PC-3 (cell line): ENCODE results near the gene SLC16A7. TPM values are rescaled to one million over a fixed set of nuclear protein-coding genes. Genes with fewer than 3 reads are reported as not detected.
A peak's percentile ranks its signal among the peaks of the same experiment; 100 is the strongest.
"Not testable (repeated sequence)": the region's sequence is repeated elsewhere in the genome, so short reads cannot be mapped to it uniquely, and the experiment has no call there.

Source experiments
- ATAC-seq: fragments of 200-7000 bp; cut with Tn5 transposase; 2 replicates; pipeline ENCODE4 v1.9.1; 2020; ENCODE audit warnings: mild to moderate bottlenecking, moderate library complexity
- BruUV-seq: library from RNA; stranded (reverse); fragments of 400-500 nt; replicated peaks from 2 replicates; lab custom pipeline; 2021; lab: Mats Ljungman, UMichigan
- CTCF ChIA-PET: fragments of 300-600 bp; sonication (Branson Sonifier 250); formaldehyde crosslinking; loops from one replicate; lab custom pipeline; 2022; ENCODE audit warnings: antibody characterized with exemption; lab: Charles Lee
- POLR2A ChIA-PET: fragments of 300-600 bp; sonication (Branson Sonifier 250); formaldehyde crosslinking; loops from one replicate; lab custom pipeline; 2022; ENCODE audit warnings: antibody characterized with exemption; ENCODE audit not compliant: unreplicated experiment; lab: Charles Lee
- DNase-seq: peaks from one replicate; pipeline ENCODE4 v3.0.0-alpha.2; 2015
- H2AFZ ChIP-seq: fragments of 300-600 bp; sonication (generic); 2 replicates; pipeline ENCODE4 v1.6.0; 2016; ENCODE audit warnings: antibody characterized with exemption, low read length
- H3F3A ChIP-seq: fragments of 300-600 bp; sonication (generic); one replicate; pipeline ENCODE4 v1.6.0; 2017; ENCODE audit warnings: antibody characterized with exemption, low read length, control low read depth, mild to moderate bottlenecking; ENCODE audit not compliant: unreplicated experiment
- H3K27ac ChIP-seq: fragments of 300-600 bp; sonication (generic); 2 replicates; pipeline ENCODE4 v1.5.1; 2016; ENCODE audit warnings: mild to moderate bottlenecking, low read length
- H3K27me3 ChIP-seq: fragments of 300-600 bp; sonication (generic); 2 replicates; pipeline ENCODE4 v1.6.1; 2016; ENCODE audit warnings: low read length, mixed read lengths
- H3K36me3 ChIP-seq: fragments of 300-600 bp; sonication (generic); 2 replicates; pipeline ENCODE4 v1.6.1; 2016; ENCODE audit warnings: low read depth, mixed run types, low read length, mixed read lengths
- H3K4me1 ChIP-seq: fragments of 300-600 bp; sonication (generic); 2 replicates; pipeline ENCODE4 v1.5.1; 2016; ENCODE audit warnings: low read length; ENCODE audit not compliant: insufficient read depth
- H3K4me2 ChIP-seq: fragments of 300-600 bp; sonication (generic); 2 replicates; pipeline ENCODE4 v1.6.0; 2016; ENCODE audit warnings: low read length
- H3K4me3 ChIP-seq: fragments of 300-600 bp; sonication (generic); 2 replicates; pipeline ENCODE4 v1.5.1; 2016; ENCODE audit warnings: mild to moderate bottlenecking, low read length, mixed read lengths
- H3K79me2 ChIP-seq: fragments of 300-600 bp; sonication (generic); 2 replicates; pipeline ENCODE4 v1.6.1; 2017; ENCODE audit warnings: low read length, mixed read lengths
- H3K9ac ChIP-seq: fragments of 300-600 bp; sonication (generic); 2 replicates; pipeline ENCODE4 v1.6.0; 2016; ENCODE audit warnings: mild to moderate bottlenecking, low read length
- H3K9me2 ChIP-seq: fragments of 300-600 bp; sonication (generic); replicated peaks from 2 replicates; pipeline ENCODE4 v1.6.1; 2016; ENCODE audit warnings: mixed run types, low read length, mixed read lengths
- H3K9me3 ChIP-seq: fragments of 300-600 bp; sonication (generic); 2 replicates; pipeline ENCODE4 v1.6.1; 2016; ENCODE audit warnings: low read length, mixed read lengths
- H4K20me1 ChIP-seq: fragments of 300-600 bp; sonication (generic); 2 replicates; pipeline ENCODE4 v1.6.1; 2016; ENCODE audit warnings: low read length, mixed read lengths
- EZH2 ChIP-seq: fragments of 300-600 bp; sonication (generic); IDR thresholded peaks from one replicate; pipeline ENCODE4 v1.6.1; 2017; ENCODE audit warnings: antibody characterized with exemption, mild to moderate bottlenecking, low read length; ENCODE audit not compliant: unreplicated experiment
- EZH2phosphoT487 ChIP-seq: fragments of 300-600 bp; sonication (generic); IDR thresholded peaks from 2 replicates; pipeline ENCODE4 v1.6.1; 2018; ENCODE audit warnings: mild to moderate bottlenecking, antibody characterized with exemption, low read length, borderline replicate concordance
- intact Hi-C: fragments of 100-400 bp; cut with micrococcal nuclease; formaldehyde crosslinking; loops from 2 replicates; pipeline ENCODE4 v1.9.0; 2023
- total RNA-seq: library from RNA; depleted of rRNA; stranded (reverse); fragments of >200 nt; gene quantifications from 2 replicates; pipeline ENCODE4 v1.2.3, GENCODE V29; 2014
- TF ChIP-seq, protein P1 (sequence below): fragments of 300-600 bp; sonication (generic); conservative IDR thresholded peaks from 2 replicates; pipeline ENCODE4 v1.5.1; 2017; ENCODE audit warnings: antibody characterized with exemption, low read depth, mild to moderate bottlenecking, low read length

The SLC16A7 gene
- total RNA-seq, 1 experiment from 2014 or later: 11.4 TPM

DNA sequence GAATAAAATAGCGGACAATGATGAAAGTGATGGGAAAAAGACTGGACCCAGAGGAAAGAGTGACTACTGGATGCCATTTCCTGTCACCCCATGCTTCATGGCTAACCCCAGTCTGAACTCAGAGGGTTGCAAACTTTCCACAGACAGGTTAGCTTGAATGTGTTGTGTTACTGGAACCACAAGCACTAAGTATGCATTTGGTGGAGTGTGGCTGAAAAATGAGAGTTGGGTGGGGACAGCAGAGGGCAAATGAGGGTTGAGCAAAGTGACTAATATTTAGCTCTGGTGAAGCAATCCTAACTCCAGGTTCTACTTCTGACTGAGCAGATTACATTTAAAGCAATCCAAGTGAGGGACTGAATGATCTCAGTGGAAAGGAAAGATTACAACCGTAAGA lies 1.6 kb downstream of the SLC16A7 start:
- Histone ChIP-seq H3K27ac (peak overlapping the region; percentile 41), H3K36me3 (no peaks in the 10 kb centered on the region), H3K9me2 (no peaks in the 10 kb centered on the region), H3K9ac (peak overlapping the region; percentile 20; the same call in 1 of the 2 replicates), H3K4me3 (peak overlapping the region; percentile 94), H3K27me3 (no peaks in the 10 kb centered on the region), H3K4me2 (peak overlapping the region; percentile 99), H3F3A (no peaks in the 10 kb centered on the region), H3K9me3 (no peaks in the 10 kb centered on the region), H4K20me1 (no peaks in the 10 kb centered on the region), H2AFZ (peak overlapping the region; percentile 95), H3K4me1 (peaks cover 17% of the 10 kb centered on the region), H3K79me2 (no peaks in the 10 kb centered on the region)
- DNase-seq: peak; percentile 74
- peak; percentile 36 for ATAC-seq
- BruUV-seq: no TSS peak
- ChIA-PET CTCF (no interaction called here), POLR2A (no interaction called here)
- TF ChIP-seq EZH2phosphoT487 (no peak), EZH2 (no peak)
- TF ChIP-seq, protein P1, sequence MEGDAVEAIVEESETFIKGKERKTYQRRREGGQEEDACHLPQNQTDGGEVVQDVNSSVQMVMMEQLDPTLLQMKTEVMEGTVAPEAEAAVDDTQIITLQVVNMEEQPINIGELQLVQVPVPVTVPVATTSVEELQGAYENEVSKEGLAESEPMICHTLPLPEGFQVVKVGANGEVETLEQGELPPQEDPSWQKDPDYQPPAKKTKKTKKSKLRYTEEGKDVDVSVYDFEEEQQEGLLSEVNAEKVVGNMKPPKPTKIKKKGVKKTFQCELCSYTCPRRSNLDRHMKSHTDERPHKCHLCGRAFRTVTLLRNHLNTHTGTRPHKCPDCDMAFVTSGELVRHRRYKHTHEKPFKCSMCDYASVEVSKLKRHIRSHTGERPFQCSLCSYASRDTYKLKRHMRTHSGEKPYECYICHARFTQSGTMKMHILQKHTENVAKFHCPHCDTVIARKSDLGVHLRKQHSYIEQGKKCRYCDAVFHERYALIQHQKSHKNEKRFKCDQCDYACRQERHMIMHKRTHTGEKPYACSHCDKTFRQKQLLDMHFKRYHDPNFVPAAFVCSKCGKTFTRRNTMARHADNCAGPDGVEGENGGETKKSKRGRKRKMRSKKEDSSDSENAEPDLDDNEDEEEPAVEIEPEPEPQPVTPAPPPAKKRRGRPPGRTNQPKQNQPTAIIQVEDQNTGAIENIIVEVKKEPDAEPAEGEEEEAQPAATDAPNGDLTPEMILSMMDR: no peak
- intact Hi-C loops: loop anchor here (1.0 to 2.0 kb wide), 4 partner anchors 111 to 376 kb away; no protein-coding TSS in a partner anchor

- Histone ChIP-seq H3K27ac (no peak overlapping the region), H3K79me2 (no peaks in the 10 kb centered on the region), H3F3A (no peaks in the 10 kb centered on the region), H3K27me3 (no peaks in the 10 kb centered on the region), H3K36me3 (no peaks in the 10 kb centered on the region), H3K9me2 (no peaks in the 10 kb centered on the region), H3K9ac (no peak overlapping the region), H3K4me2 (no peak overlapping the region), H3K4me1 (peaks cover 11% of the 10 kb centered on the region), H3K4me3 (no peak overlapping the region), H2AFZ (no peak overlapping the region), H3K9me3 (no peaks in the 10 kb centered on the region), H4K20me1 (no peaks in the 10 kb centered on the region)
- BruUV-seq: no TSS peak
- ATAC-seq: no peak
- no peak for DNase-seq
- ChIA-PET CTCF (no interaction called here), POLR2A (no interaction called here)
- TF ChIP-seq EZH2phosphoT487 (no peak), EZH2 (no peak)
- TF ChIP-seq, protein P1: no peak
- intact Hi-C loops: no loop called here
These were observed 4.3 kb downstream of the SLC16A7 start for GRCh38 chr12:59600171-59600570.

- H3K9ac ChIP-seq: no peak overlapping the region
- no TSS peak for BruUV-seq
- POLR2A ChIA-PET: interaction anchor here (0.6 kb wide), 1 partner anchor 205 kb away, joined by 3 read pairs; no protein-coding TSS in a partner anchor
- H3K27ac ChIP-seq: no peak overlapping the region
- H3K9me3 ChIP-seq: no peaks in the 10 kb centered on the region
- H3K36me3 ChIP-seq: no peaks in the 10 kb centered on the region
- no peak for DNase-seq
- H2AFZ ChIP-seq: no peak overlapping the region
- H4K20me1 ChIP-seq: no peaks in the 10 kb centered on the region
- no peaks in the 10 kb centered on the region for H3K9me2 ChIP-seq
- no peaks in the 10 kb centered on the region for H3F3A ChIP-seq
- no peaks in the 10 kb centered on the region for H3K4me1 ChIP-seq
- no peak overlapping the region for H3K4me3 ChIP-seq
- TF ChIP-seq EZH2 (no peak), EZH2phosphoT487 (no peak)
- TF ChIP-seq, protein P1: no peak
- no peak for ATAC-seq
- no peak overlapping the region for H3K4me2 ChIP-seq
- H3K79me2 ChIP-seq: no peaks in the 10 kb centered on the region
- intact Hi-C loops: no loop called here
- CTCF ChIA-PET: no interaction called here
- H3K27me3 ChIP-seq: no peaks in the 10 kb centered on the region
These were observed 7.9 kb downstream of the SLC16A7 start for GRCh38 chr12:59603754-59604153.

GRCh38 chr12:59612823-59613434 lies 17.1 kb downstream of the SLC16A7 start:
- BruUV-seq, DNase-seq, H2AFZ ChIP-seq, ATAC-seq, H3K27ac ChIP-seq, H3K4me2 ChIP-seq, H3K4me3 ChIP-seq, intact Hi-C loops, H3F3A ChIP-seq, POLR2A ChIA-PET, H4K20me1 ChIP-seq, H3K27me3 ChIP-seq, H3K4me1 ChIP-seq, CTCF ChIA-PET, H3K9ac ChIP-seq, H3K9me2 ChIP-seq, H3K79me2 ChIP-seq: not testable (repeated sequence)
- H3K9me3 ChIP-seq: peaks cover 16% of the 10 kb centered on the region
- peaks cover 22% of the 10 kb centered on the region; the same call in 1 of the 2 replicates for H3K36me3 ChIP-seq
